SHP77 treated with DMSO at 0.1 percent for 48 hours (cell line): ENCODE measurements around the gene RPS29.
A peak's percentile ranks its signal among the peaks of the same experiment; 100 is the strongest.
"Not testable (repeated sequence)": the region's sequence is repeated elsewhere in the genome, so short reads cannot be mapped to it uniquely, and the experiment has no call there.

Experiments used
- DNase-seq: peaks from one replicate; lab custom pipeline; 2025; lab: John Stamatoyannopoulos, UW

The RPS29 gene

GRCh38 chr14:49585803-49586672 is at the start of gene RPS29:
Gene RPS29 (minus strand): TSS chr14:49586380. CDS start chr14:49586346, 34 bp downstream.
- DNase-seq, result peak; percentile 94

- DNase-seq, result peak; percentile 30
These were observed 48.6 kb upstream of the RPS29 start, which contains the start of gene DNAAF2 for GRCh38 chr14:49634547-49635334. Gene DNAAF2 (minus strand): TSS chr14:49635244. CDS start chr14:49635149, 95 bp downstream.

- peak; percentile 84 for DNase-seq
These were observed 47.7 kb upstream of the RPS29 start for GRCh38 chr14:49633640-49634546.

- DNase-seq, result no peak
These were observed 38.0 kb upstream of the RPS29 start for GRCh38 chr14:49623941-49624839.

GRCh38 chr14:49623387-49623786 is 37.2 kb upstream of the RPS29 start:
- no peak for DNase-seq

- no peak for DNase-seq
These were observed 35.9 kb upstream of the RPS29 start for GRCh38 chr14:49622022-49622607.

GRCh38 chr14:49621114-49621881 is 35.1 kb upstream of the RPS29 start:
- peak; percentile 63 for DNase-seq

- peak; percentile 100 for DNase-seq
These were observed 34.3 kb upstream of the RPS29 start, which contains the start of the genes MGAT2 and RPL36AL for GRCh38 chr14:49620182-49621113. Gene MGAT2 (plus strand): TSS chr14:49620799. CDS start chr14:49621269, 470 bp downstream. Gene RPL36AL (minus strand): TSS chr14:49620626. CDS start chr14:49619104, 1,522 bp downstream.

- no peak for DNase-seq
These were observed 33.5 kb upstream of the RPS29 start for GRCh38 chr14:49619730-49620129.

- DNase-seq, result not testable (repeated sequence)
These were observed 33.1 kb upstream of the RPS29 start for GRCh38 chr14:49619273-49619672.

- DNase-seq, result no peak
These were observed 31.8 kb upstream of the RPS29 start for GRCh38 chr14:49617852-49618519.

GRCh38 chr14:49615776-49616175 is 29.6 kb upstream of the RPS29 start:
- DNase-seq, result no peak

- DNase-seq, result no peak
These were observed 28.0 kb upstream of the RPS29 start for GRCh38 chr14:49614196-49614595.

GRCh38 chr14:49612671-49613070 is 26.5 kb upstream of the RPS29 start:
- DNase-seq, result no peak

GRCh38 chr14:49612251-49612650 is 26.1 kb upstream of the RPS29 start:
- DNase-seq, result no peak

- no peak for DNase-seq
These were observed 21.4 kb upstream of the RPS29 start for GRCh38 chr14:49607583-49607982.

GRCh38 chr14:49598485-49599300 is 12.5 kb upstream of the RPS29 start, which contains the start of gene LRR1:
Gene LRR1 (plus strand): TSS chr14:49598940. CDS start chr14:49599021, 81 bp downstream.
- DNase-seq, result peak; percentile 77
